Neutrophil (primary cell): ENCODE results near the gene EPB41L4A.

ENCODE experiments used
- H3K27ac ChIP-seq: fragments of 200-600 bp; sonication (generic); 2 replicates; pipeline ENCODE4 v1.5.1; 2016; ENCODE audit warnings: mild to moderate bottlenecking, moderate library complexity
- H3K27me3 ChIP-seq: fragments of 200-600 bp; sonication (generic); 2 replicates; pipeline ENCODE4 v1.6.0; 2016; ENCODE audit warnings: mild to moderate bottlenecking
- H3K36me3 ChIP-seq: fragments of 200-600 bp; sonication (generic); 2 replicates; pipeline ENCODE4 v1.5.1; 2017
- H3K4me1 ChIP-seq, 2 experiments: fragments of 200-600 bp in 1 of 2; sonication (generic) in 1 of 2; 1 replicate in 1 of 2; 2 replicates in 1 of 2; pipeline versions ENCODE4 v1.5.1 to v1.6.1; 2013 to 2016; ENCODE audit warnings: low read depth in 1 of 2, low read length in 1 of 2, mild to moderate bottlenecking in 1 of 2, moderate library complexity in 1 of 2; ENCODE audit not compliant: control insufficient read depth in 1 of 2, insufficient read depth in 1 of 2
- H3K4me3 ChIP-seq, 2 experiments: fragments of 200-600 bp in 1 of 2; sonication (generic) in 1 of 2; 1 replicate in 1 of 2; 2 replicates in 1 of 2; pipeline ENCODE4 v1.5.1; 2013 to 2016; ENCODE audit warnings: low read depth in 1 of 2, low read length in 1 of 2, mild to moderate bottlenecking in 1 of 2, moderate library complexity in 1 of 2
- H3K9me3 ChIP-seq: fragments of 200-600 bp; sonication (generic); 2 replicates; pipeline ENCODE4 v1.5.1; 2016
- TF ChIP-seq, protein P1 (sequence below): fragments of 200-600 bp; sonication (generic); IDR thresholded peaks from 2 replicates; pipeline ENCODE4 v1.5.1; 2016; ENCODE audit warnings: antibody characterized with exemption

The EPB41L4A gene

GRCh38 chr5:112384523-112384922 lies 34.6 kb downstream of the EPB41L4A start:
- no peaks in the 10 kb centered on the region for H3K36me3 ChIP-seq
- H3K27ac ChIP-seq = no peak overlapping the region
- no peaks in the 10 kb centered on the region for H3K4me1 ChIP-seq
- TF ChIP-seq, protein P1, sequence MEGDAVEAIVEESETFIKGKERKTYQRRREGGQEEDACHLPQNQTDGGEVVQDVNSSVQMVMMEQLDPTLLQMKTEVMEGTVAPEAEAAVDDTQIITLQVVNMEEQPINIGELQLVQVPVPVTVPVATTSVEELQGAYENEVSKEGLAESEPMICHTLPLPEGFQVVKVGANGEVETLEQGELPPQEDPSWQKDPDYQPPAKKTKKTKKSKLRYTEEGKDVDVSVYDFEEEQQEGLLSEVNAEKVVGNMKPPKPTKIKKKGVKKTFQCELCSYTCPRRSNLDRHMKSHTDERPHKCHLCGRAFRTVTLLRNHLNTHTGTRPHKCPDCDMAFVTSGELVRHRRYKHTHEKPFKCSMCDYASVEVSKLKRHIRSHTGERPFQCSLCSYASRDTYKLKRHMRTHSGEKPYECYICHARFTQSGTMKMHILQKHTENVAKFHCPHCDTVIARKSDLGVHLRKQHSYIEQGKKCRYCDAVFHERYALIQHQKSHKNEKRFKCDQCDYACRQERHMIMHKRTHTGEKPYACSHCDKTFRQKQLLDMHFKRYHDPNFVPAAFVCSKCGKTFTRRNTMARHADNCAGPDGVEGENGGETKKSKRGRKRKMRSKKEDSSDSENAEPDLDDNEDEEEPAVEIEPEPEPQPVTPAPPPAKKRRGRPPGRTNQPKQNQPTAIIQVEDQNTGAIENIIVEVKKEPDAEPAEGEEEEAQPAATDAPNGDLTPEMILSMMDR = no peak
- no peak overlapping the region for H3K4me3 ChIP-seq
- no peaks in the 10 kb centered on the region for H3K9me3 ChIP-seq
- no peaks in the 10 kb centered on the region for H3K27me3 ChIP-seq

DNA sequence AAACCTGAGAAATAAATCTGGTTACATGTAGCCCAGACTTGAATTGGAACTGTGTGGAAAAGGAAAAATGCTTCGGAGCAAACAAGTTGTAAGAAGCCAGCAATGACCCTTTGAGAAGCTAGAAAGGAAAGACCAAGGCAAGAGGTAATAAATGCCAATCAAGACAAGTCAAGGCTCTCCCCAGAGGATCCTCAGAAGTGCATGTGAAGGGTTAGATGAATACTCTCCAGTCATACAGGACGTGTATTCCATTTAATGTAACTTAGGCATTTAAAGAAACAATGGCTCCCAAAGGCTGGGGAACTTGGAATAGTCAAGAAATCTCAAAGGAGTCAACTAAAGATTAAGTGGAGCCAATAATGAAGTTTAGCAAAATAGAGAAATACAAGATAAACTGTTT lies 36.2 kb downstream of the EPB41L4A start:
- Histone ChIP-seq H3K27ac (no peak overlapping the region), H3K4me3 (no peak overlapping the region), H3K36me3 (no peaks in the 10 kb centered on the region), H3K9me3 (no peaks in the 10 kb centered on the region), H3K4me1 (no peaks in the 10 kb centered on the region), H3K27me3 (no peaks in the 10 kb centered on the region)
- TF ChIP-seq, protein P1 = no peak

- no peaks in the 10 kb centered on the region for H3K9me3 ChIP-seq
- TF ChIP-seq, protein P1 = no peak
Measured at GRCh38 chr5:112381521-112381920, 37.6 kb downstream of the EPB41L4A start.

DNA sequence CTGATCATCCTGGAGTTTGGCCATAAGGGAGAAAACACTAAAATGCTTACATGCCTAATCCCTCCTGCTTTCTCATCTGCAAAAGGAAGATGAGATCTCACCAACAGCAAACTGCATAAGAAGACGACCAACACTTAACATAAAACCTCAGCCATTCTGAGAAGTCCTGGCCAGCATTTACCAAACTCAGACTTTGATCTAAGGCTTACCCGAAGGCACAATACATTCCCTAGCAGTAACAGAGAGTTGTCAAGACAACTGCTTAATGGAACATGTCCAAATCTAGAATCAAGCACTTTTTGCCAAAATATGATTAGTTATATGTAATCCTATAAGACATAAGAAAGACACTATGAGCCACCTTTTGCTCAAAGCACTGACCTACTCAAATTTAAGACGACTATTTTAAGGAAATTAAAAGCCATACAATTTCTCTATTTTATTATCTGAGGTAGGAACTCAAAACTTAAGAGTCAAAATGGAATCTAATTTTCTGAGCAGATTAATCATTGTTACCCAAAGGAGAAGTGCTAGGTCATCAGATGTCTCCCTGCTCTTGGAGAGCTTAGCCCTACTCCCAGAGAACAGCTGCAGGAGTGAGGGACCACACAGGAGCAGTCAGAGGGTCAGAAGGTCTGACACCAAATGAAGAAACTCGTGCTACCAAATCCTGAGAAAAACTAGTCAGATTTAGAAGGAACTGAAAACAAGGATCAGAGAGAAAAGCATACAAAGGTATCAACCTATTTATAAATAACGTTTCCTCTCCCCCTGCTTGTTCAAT lies 39.3 kb downstream of the EPB41L4A start:
- TF ChIP-seq, protein P1 = no peak
- no peaks in the 10 kb centered on the region for H3K27me3 ChIP-seq
- no peak overlapping the region for H3K27ac ChIP-seq
- H3K9me3 ChIP-seq = no peaks in the 10 kb centered on the region
- no peaks in the 10 kb centered on the region for H3K36me3 ChIP-seq
- no peaks in the 10 kb centered on the region for H3K4me1 ChIP-seq
- H3K4me3 ChIP-seq = no peak overlapping the region

More at GRCh38 chr5:112381521-112381920, 37.6 kb downstream of the EPB41L4A start:
- no peaks in the 10 kb centered on the region for H3K27me3 ChIP-seq
- H3K4me3 ChIP-seq = no peak overlapping the region
- H3K4me1 ChIP-seq = no peaks in the 10 kb centered on the region
- H3K27ac ChIP-seq = no peak overlapping the region
- H3K36me3 ChIP-seq = no peaks in the 10 kb centered on the region

DNA sequence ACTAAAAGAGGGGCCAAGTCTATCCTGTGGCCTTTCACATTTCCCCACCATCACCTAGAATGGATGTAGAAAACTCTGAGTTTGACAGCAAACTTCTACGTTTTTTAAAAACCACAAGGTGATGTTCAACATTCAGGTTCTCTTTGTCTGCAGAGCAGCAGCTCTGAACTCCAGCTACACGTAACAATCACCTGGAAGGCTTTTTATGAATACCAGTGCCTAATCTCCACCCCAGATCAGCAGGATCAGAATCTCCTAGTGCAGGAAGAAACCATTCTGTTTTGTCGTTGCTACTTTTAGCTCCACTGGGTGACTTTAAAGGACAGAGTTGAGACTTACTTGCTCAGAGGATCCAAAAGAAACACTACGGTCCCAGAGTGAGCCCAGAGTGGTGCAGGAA lies 44.3 kb downstream of the EPB41L4A start:
- Histone ChIP-seq H3K27me3 (no peaks in the 10 kb centered on the region), H3K4me3 (no peak overlapping the region), H3K36me3 (no peaks in the 10 kb centered on the region), H3K4me1 (no peaks in the 10 kb centered on the region), H3K9me3 (no peaks in the 10 kb centered on the region), H3K27ac (no peak overlapping the region)
- TF ChIP-seq, protein P1 = no peak
